A673 (cell line): Measurements from ENCODE around the gene GRID1. TPM values are rescaled to one million over a fixed set of nuclear protein-coding genes. Genes with fewer than 3 reads are reported as not detected.

Experiments used
- BruUV-seq: library from RNA; stranded (reverse); fragments of 400-500 nt; replicated peaks from 2 replicates; lab custom pipeline; 2021; lab: Mats Ljungman, UMichigan
- CTCF ChIA-PET: fragments of 300-600 bp; sonication (Branson Sonifier 250); formaldehyde crosslinking; loops from one replicate; lab custom pipeline; 2022; ENCODE audit warnings: antibody characterized with exemption; lab: Charles Lee
- POLR2A ChIA-PET: fragments of 300-600 bp; sonication (Branson Sonifier 250); formaldehyde crosslinking; loops from one replicate; lab custom pipeline; 2022; ENCODE audit warnings: antibody characterized with exemption; ENCODE audit not compliant: low non-redundant PET; lab: Charles Lee
- DNase-seq: peaks from one replicate; pipeline ENCODE4 v3.0.0-alpha.2; 2015; ENCODE audit warnings: low spot score
- H3K27ac ChIP-seq: fragments of 200-600 bp; sonication (generic); 2 replicates; pipeline ENCODE4 v1.5.1; 2016; ENCODE audit warnings: mixed run types, low read depth, mild to moderate bottlenecking, mixed read lengths, antibody characterized with exemption, low read length; ENCODE audit not compliant: poor library complexity, severe bottlenecking
- H3K27me3 ChIP-seq: fragments of 200-600 bp; sonication (generic); replicated peaks from 2 replicates; pipeline ENCODE4 v1.6.1; 2017; ENCODE audit warnings: mixed run types, low read depth, mild to moderate bottlenecking, mixed read lengths, antibody characterized with exemption, low read length; ENCODE audit not compliant: insufficient read depth, poor library complexity
- H3K36me3 ChIP-seq: fragments of 200-600 bp; sonication (generic); 2 replicates; pipeline ENCODE4 v1.6.1; 2016; ENCODE audit warnings: mixed run types, mild to moderate bottlenecking, mixed read lengths, antibody characterized with exemption, low read length; ENCODE audit not compliant: insufficient read depth, poor library complexity, severe bottlenecking
- H3K4me1 ChIP-seq: fragments of 200-600 bp; sonication (generic); 2 replicates; pipeline ENCODE4 v1.6.1; 2017; ENCODE audit warnings: mixed run types, mild to moderate bottlenecking, mixed read lengths, antibody characterized with exemption, low read length; ENCODE audit not compliant: insufficient read depth, poor library complexity, severe bottlenecking
- H3K4me3 ChIP-seq: fragments of 200-600 bp; sonication (generic); 2 replicates; pipeline ENCODE4 v1.5.1; 2016; ENCODE audit warnings: low read depth, mixed run types, mild to moderate bottlenecking, mixed read lengths, low read length; ENCODE audit not compliant: poor library complexity, severe bottlenecking
- H3K9me3 ChIP-seq: fragments of 200-600 bp; sonication (generic); 2 replicates; pipeline ENCODE4 v1.6.1; 2016; ENCODE audit warnings: mixed run types, low read depth, mild to moderate bottlenecking, mixed read lengths, antibody characterized with exemption, low read length; ENCODE audit not compliant: poor library complexity, severe bottlenecking
- CTCF ChIP-seq: fragments of 300-800, 200-600 bp; sonication (generic); conservative IDR thresholded peaks from 2 replicates; pipeline ENCODE4 v1.5.1; 2017; ENCODE audit warnings: low read depth, mild to moderate bottlenecking, antibody characterized with exemption, low read length, moderate library complexity, mixed read lengths
- EZH2 ChIP-seq: fragments of 200-600 bp; sonication (generic); IDR thresholded peaks from 2 replicates; pipeline ENCODE4 v1.6.1; 2017; ENCODE audit warnings: borderline replicate concordance, low read depth, mild to moderate bottlenecking, mixed read lengths, antibody characterized with exemption, low read length; ENCODE audit not compliant: poor library complexity, severe bottlenecking
- intact Hi-C: fragments of 100-400 bp; cut with micrococcal nuclease; formaldehyde crosslinking; loops from one replicate; pipeline ENCODE4 v1.10.0; 2022; ENCODE audit not compliant: unreplicated experiment
- total RNA-seq: library from RNA; stranded (reverse); gene quantifications from 2 replicates; pipeline ENCODE4 v1.2.3, GENCODE V29; 2021

Gene GRID1
- total RNA-seq, 1 experiment from 2014 or later, result not detected

GRCh38 chr10:85596389-85596788 is 770.2 kb downstream of the GRID1 start:
- intact Hi-C loops, result no loop called here
- CTCF ChIA-PET, result no interaction called here
- Histone ChIP-seq H3K36me3 (no peaks in the 10 kb centered on the region), H3K27ac (no peak overlapping the region), H3K27me3 (peaks cover 43% of the 10 kb centered on the region), H3K4me3 (no peak overlapping the region), H3K9me3 (no peaks in the 10 kb centered on the region), H3K4me1 (no peaks in the 10 kb centered on the region)
- no TSS peak for BruUV-seq
- POLR2A ChIA-PET, result no interaction called here
- no peak for TF ChIP-seq EZH2
- no peak for TF ChIP-seq CTCF
- no peak for DNase-seq

DNA sequence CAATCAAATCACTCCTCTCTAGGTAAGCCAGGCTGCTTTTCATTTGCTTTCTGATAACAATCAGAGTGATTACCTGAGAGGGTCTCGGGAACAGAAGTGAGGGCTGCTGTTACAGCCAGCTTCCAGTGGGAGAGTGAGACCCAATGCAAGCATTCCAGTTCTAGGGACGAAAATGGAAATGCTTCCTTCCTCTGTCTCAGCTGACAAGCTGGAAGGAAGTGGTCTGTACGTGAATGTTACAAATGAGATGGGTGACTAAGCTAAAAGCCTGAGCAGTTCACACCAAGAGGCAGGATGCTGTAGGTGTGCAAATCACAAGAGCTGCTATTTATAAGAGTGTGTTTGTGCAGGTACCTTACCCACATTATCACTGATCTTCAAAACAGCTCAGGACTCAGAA is 772.4 kb downstream of the GRID1 start:
- H3K9me3 ChIP-seq, result no peaks in the 10 kb centered on the region
- peaks cover 44% of the 10 kb centered on the region for H3K27me3 ChIP-seq
- intact Hi-C loops, result no loop called here
- TF ChIP-seq EZH2 (no peak), CTCF (no peak)
- DNase-seq, result no peak
- no TSS peak for BruUV-seq
- ChIA-PET POLR2A (no interaction called here), CTCF (no interaction called here)
- no peaks in the 10 kb centered on the region for H3K36me3 ChIP-seq
- no peak overlapping the region for H3K27ac ChIP-seq
- H3K4me1 ChIP-seq, result no peaks in the 10 kb centered on the region
- H3K4me3 ChIP-seq, result no peak overlapping the region

DNA sequence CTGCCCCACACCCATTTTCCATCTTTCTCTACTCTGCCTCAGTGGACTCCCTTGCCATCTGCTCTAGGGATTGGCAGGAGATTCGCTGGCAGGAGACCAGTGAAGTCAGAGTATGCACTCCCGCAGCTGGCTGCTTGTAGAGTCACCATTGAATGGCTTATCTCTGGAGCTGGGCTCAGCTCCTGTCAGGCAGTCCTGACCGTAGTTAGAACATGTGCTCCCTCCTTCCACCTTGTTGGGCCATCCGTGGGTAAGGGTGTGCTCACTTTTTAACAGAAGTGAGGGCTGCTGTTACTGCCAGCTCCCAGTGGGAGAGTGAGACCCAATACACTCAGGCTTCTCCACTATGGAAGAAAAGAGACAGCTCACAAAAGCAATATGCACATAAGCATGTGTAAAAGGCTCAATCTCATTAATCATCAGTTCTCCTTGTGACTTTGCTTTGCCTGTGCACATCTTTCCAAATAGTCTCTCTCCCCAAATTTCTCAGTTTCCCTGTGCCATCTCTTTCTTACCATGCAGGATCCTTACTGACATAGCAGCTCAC is 773.3 kb downstream of the GRID1 start:
- TF ChIP-seq CTCF (no peak), EZH2 (no peak)
- no TSS peak for BruUV-seq
- Histone ChIP-seq H3K27me3 (peaks cover 43% of the 10 kb centered on the region), H3K36me3 (no peaks in the 10 kb centered on the region), H3K9me3 (no peaks in the 10 kb centered on the region), H3K4me1 (no peaks in the 10 kb centered on the region), H3K4me3 (no peak overlapping the region), H3K27ac (no peak overlapping the region)
- ChIA-PET CTCF (no interaction called here), POLR2A (no interaction called here)
- intact Hi-C loops, result no loop called here
- no peak for DNase-seq
